Thyroid gland (tissue), 4 donors: ENCODE results near the gene CRPPA.

ENCODE experiments used
- CTCF ChIP-seq, 6 experiments: fragments of 200-600 bp in 3 of 6; fragments of 450-650 bp in 3 of 6; sonication (generic) in 3 of 6; IDR thresholded peaks; one replicate each; pipeline ENCODE4 v1.5.1; 2016 to 2019; ENCODE audit warnings: antibody characterized with exemption in 6 of 6, mild to moderate bottlenecking in 2 of 6, inconsistent platforms in 1 of 6, moderate library complexity in 1 of 6
- POLR2A ChIP-seq, 2 donors: fragments of 450-650 bp; IDR thresholded peaks; one replicate each; pipeline ENCODE4 v1.6.1; 2017; ENCODE audit warnings: antibody characterized with exemption in 2 of 2, mild to moderate bottlenecking in 2 of 2, moderate library complexity in 1 of 2

DNA sequence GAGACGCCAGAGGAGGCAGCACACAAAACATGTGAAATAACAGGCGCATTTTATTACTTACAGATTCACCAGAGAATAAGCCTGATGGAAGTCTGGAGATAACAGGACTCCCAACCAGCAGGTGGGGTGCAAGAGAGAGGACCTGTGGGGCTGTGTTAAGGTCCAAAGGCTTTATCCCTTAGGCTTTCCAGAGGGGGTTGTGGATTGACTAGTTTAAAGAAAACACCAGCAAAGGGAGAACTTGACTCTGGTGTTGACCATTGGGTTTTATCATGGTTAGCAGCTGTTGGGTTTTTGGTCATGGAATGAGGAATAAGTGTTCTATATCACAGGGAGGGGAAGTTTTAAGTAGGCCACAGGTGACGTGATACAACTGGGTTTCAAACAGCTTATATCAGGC is 1.6 kb upstream of the CRPPA start:
- TF ChIP-seq CTCF (IDR thresholded peaks at IDR 0.05) (no peak), POLR2A (IDR thresholded peaks at IDR 0.05) (no peak)
